GM12873 (cell line): Measurements from ENCODE around the gene POU6F2.

Experiments used
- TF ChIP-seq, protein P1 (sequence below): IDR thresholded peaks from 2 replicates; pipeline ENCODE4 v1.5.1; 2012; ENCODE audit warnings: low read depth, mild to moderate bottlenecking, moderate library complexity, low read length, control low read depth; ENCODE audit not compliant: insufficient read depth; ENCODE audit errors: missing control alignments

POU6F2 gene

DNA sequence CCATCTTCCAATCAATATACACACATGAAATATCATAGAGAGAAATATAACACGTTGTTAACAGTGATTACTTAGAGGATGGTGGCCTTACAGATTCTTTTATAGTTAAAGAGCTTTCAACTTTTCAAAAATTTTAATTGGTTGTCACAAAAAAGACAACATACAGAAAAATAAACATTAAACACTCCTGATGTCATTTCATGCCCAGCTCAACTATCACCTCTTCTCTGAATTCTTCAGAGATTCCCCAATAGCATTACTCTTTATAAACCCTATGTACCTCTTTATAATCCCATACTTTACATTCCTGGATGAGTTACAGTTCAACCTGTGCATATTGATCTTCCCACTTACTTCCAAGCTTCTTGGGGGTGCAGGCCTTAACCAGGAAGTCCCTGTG, 159.8 kb downstream of the POU6F2 start:
- TF ChIP-seq, protein P1, sequence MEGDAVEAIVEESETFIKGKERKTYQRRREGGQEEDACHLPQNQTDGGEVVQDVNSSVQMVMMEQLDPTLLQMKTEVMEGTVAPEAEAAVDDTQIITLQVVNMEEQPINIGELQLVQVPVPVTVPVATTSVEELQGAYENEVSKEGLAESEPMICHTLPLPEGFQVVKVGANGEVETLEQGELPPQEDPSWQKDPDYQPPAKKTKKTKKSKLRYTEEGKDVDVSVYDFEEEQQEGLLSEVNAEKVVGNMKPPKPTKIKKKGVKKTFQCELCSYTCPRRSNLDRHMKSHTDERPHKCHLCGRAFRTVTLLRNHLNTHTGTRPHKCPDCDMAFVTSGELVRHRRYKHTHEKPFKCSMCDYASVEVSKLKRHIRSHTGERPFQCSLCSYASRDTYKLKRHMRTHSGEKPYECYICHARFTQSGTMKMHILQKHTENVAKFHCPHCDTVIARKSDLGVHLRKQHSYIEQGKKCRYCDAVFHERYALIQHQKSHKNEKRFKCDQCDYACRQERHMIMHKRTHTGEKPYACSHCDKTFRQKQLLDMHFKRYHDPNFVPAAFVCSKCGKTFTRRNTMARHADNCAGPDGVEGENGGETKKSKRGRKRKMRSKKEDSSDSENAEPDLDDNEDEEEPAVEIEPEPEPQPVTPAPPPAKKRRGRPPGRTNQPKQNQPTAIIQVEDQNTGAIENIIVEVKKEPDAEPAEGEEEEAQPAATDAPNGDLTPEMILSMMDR: no peak

DNA sequence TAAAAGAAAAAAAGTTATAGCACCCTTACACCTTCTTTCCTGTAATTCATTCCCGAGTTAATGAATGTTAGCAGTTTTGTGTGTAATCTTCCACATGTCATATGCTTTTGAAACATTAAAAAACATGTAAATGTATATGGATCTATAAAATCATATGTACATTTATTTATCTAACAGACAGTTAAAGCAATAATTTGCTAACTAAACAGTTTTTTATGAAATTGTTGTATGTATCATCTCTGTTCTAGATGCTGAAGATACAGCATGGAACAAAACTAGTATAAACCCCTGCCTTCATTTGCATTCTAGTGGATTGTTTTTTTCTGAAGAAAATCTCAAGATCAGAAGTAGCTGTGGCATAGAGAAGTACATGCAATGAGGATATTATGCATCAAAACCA, 165.0 kb downstream of the POU6F2 start:
- TF ChIP-seq, protein P1: no peak

DNA sequence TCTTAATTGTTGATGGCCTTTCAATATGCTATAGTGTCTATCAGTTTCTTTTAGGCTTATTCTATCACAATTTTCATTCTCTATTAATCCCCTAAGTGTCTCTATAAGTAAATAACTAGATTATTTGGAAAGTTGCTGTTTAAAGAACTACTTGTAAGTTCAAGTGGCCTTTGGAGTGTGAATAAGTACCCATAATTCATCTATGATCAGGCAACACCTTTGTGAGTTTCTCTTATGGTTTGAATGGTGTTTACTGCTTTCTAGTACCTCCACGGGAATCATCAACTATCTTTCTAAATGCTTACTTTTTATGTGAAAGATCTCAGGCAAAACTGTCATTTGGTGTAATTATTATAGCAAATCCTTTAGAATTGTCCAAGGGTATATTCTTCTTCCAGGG, 166.7 kb downstream of the POU6F2 start:
- TF ChIP-seq, protein P1: no peak

DNA sequence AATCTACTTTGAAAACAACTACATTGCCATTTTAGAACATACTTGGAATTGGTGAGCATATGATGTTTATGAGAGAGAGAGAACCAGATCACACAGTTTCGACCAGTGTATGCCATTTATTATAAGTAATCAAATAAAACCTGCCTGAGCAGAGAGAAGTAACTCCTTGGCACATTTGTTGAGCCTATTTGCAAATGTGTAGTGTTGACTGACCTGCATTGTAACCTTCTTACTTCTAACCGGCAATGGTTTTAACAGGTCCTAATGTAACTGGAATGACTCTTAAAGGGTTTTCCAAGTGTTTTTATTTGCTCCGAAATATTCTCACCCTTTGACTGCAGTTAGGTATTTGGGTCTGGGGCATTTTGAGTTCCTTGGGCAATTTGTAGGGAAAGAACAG, 167.6 kb downstream of the POU6F2 start:
- TF ChIP-seq, protein P1: no peak

DNA sequence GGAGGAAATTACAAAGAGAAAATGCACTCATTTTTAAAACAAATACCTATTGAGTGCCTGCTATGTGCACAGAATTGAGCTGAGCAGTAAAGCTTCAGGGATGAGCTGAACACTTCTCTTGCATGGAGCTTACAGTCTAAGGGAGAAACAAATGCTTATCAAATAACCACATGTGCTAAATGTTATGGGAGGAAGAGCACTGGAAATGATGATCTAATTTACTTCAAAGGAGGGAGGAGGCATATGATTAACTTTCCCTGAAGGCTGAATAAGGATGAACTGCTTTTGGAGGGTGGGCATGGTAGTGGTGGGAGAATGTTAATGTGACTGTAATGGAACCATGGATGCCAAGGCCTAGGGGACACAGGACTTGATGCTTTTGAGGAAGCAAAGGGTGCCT, 168.2 kb downstream of the POU6F2 start:
- TF ChIP-seq, protein P1: no peak

DNA sequence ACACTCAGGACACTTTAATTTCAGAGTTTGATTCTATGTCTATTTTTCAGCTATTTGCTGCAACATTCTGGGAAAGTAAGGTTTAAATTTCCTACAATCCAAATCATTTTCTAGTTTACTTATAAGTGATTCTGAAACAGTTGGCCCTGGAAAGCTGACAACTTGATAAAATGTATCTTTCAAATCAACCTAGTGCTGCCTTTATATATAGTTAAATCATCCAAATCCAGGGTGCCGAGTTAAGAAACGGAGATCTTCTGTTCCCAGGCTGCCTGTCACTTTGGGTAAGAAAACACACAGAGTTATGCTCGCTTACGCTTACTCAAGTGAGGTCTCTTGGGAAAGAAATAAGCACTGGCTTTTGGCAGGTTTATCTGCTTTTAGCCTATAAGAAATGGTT, 175.0 kb downstream of the POU6F2 start:
- TF ChIP-seq, protein P1: no peak

DNA sequence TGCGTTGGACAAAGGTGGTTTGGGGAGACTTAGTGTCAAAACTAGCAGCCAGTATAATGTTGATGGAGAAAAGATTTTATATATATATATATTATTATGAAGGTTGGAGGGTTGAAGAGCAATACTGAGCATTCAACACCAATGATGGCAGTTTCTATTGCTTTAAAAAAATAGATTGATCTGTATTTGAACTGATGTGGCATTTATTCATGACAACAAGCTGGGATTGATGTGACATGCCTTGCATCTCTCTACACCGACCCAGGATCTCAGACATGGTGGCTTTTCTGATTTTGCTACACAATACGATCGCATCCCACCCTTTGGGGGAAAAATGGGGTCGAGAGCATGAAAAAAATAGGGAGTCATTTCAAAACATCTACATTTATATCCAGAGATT, 175.4 kb downstream of the POU6F2 start:
- TF ChIP-seq, protein P1: no peak

DNA sequence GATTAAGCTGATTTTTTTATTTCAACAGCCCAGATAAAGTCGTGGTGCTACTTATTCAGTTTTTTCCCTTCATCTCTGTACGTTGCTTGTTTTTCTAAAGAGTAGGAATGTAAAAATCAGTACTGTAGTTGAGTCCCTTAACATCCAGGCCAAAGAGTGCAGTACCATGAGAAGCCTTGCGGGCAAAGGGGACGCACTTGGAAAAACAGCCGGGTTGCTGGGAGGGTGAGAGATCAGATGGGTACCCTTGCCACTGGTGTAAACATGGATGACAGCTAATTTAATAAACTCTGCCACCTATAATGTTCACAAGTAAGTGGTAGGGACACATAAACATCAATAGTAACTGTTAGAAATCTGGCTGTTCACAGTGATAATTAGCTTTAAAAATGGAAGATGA, 175.9 kb downstream of the POU6F2 start:
- TF ChIP-seq, protein P1: no peak
